ENCODE data around the gene CD48.
"Not testable (repeated sequence)": the region's sequence is repeated elsewhere in the genome, so short reads cannot be mapped to it uniquely, and the experiment has no call there.

The CD48 gene

GRCh38 chr1:160712525-160713080, 981 bp upstream of the CD48 start:
- DNase-seq: peak; percentile 62

GRCh38 chr1:160711276-160711601, 383 bp downstream of the CD48 start:
- DNase-seq: no peak

GRCh38 chr1:160710517-160711252, 937 bp downstream of the CD48 start:
- no peak for DNase-seq

DNA sequence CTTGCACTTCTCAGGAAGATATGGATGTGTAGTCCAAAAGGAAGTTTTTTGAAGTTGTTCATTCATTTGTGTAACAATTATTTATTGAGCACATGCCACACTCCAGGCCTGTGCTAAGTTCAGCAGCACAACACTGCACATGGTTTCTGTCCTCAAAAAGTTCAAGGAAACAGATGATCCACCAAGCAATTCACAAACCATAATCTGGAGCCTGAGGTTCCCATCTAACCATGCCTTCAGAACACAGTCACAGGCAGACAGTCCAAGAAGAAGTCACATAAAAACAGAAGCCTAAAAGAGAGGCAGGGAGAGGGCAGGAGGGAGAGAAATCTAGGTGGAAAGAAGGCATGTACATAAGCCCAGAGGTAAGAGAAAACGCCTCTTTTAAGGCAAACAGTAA, 1.9 kb downstream of the CD48 start:
- DNase-seq: no peak

- DNase-seq: no peak
Observed at GRCh38 chr1:160708801-160709200, 2.8 kb downstream of the CD48 start.

GRCh38 chr1:160708118-160708517, 3.5 kb downstream of the CD48 start:
- DNase-seq: no peak

- DNase-seq: peak; percentile 1
Observed at GRCh38 chr1:160707236-160708064, 4.2 kb downstream of the CD48 start.

- no peak for DNase-seq
Observed at GRCh38 chr1:160706526-160707235, 4.9 kb downstream of the CD48 start.

DNA sequence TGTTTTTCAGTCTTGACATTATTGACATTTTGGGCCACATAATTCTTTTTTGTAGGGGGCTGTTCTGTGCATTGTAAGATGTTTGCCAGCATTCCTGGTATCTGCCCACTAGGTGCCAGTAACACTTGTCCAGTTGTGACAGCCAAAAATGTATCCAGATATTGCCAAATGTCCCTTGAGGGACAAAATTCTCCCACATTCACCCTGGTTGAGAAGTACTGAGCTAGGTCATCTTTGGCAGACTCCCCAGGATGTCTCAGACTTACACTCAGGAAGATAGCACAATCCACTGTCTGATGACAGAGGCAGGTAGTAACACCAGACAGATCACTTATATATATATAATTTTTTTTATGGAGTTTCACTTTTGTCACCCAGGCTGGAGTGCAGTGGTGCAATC, 5.9 kb downstream of the CD48 start:
- DNase-seq: no peak

DNA sequence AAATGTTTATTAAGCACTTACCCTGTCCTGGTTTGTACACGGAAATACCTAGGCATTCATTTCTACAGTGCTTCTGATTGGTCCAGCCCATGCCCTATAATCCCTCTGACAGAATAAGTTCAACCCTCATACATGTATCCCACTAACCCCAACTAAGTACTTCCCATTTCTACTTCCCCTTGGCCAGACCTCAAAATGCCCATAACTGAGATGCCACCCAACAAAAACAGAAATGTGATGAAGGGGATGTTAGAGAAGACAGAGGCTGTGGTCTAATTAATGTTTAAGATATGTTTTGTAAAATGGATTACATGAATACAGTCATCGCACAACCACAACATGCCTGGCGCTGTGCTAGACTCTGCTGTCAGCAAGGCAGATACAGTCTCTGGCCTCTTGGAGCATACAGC, 6.4 kb downstream of the CD48 start:
- DNase-seq: peak; percentile 18

GRCh38 chr1:160704250-160704649, 7.4 kb downstream of the CD48 start:
- peak; percentile 39 for DNase-seq

DNA sequence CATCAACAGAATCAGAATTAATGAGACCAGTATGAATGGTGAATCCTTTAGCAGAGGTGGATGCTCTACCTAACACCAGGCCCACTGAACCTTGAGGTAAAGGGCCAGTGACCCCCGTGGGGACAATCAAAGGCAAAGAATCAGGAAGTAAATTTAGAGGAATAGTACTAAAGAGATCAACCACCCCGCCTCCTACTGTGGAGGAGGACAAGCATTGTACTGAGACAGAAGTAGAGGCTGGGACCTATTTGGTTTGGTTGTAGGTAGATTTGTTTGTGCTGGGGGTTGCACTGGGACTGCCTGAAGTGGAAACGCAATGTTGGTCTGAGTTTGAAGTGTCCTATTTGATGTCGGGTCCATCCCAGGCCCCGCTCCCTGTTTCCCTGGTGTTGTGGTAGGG, 9.5 kb downstream of the CD48 start:
- no peak for DNase-seq

DNA sequence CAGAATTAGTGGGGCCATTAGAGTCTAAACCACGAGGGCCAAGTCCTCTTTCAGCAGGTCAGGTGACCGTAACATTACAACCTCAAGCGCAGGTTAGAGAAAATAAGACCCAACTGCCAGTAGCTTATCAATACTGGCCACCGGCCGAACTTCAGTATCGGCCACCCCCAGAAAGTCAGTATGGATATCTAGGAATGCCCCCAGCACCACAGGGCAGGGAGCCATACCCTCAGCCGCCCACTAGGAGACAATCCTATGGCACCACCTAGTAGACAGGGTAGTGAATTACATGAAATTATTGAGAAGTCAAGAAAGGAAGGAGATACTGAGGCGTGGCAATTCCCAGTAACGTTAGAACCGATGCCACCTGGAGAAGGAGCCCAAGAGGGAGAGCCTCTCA, 19.2 kb downstream of the CD48 start:
- not testable (repeated sequence) for DNase-seq

DNA sequence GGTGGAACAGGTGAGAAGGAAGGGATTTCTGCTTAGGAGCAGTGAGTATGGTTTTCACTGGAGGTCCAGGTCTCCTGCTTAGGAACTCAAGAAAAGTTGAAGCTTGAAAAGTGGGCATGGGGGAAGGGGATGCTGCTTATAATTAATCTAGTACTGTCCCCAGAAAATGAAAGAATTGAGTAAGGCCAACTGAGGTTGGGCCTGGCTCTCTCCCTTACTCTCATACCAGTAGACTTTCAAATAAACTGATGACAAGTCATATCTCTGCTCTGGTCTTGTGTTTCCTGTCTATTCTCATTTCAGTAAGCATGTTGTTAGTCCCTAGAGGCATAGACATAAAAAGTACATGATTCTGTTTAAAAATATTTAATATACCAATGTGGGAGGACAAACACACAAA, 26.4 kb downstream of the CD48 start:
- no peak for DNase-seq

DNA sequence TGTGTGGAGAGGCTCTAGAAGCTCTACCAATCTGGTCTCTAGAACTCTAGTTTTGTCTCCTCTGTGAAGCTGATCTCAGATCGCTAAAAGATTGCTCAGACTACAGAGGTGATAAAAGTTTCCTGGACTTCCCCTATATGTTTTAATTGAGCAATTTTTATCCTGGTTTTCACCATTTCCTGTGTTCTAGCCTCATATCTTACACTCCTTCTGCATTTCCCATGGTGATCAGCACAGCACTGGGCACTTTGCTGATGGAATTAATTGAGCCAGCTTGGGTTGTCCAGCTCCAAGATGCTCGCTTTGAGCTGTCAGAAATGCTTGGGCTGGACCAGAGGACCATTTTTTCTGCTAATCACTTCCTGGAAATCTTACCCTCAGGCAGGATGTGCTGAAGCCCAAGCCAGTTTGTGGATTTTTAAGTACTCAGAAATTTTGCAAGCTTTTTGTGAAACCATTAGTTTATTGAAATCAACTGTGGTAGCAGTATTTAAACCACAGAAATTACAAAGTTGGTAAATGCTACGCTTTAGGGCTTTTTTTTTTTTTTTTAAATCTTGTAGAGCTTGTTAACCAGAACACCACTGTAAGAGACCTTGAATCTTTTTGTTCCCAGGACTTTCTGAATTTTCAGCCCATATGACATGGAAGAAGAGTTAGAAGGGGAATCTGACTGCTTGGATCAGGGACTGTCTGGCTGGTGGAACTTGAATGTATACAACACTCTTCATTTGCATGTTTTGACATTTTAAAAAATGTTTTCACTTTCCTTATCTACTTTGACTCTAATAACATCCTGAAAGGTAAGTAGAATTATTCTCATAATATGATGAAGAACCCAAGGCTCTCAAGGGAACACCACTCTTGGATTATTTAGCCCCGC, 28.4 kb downstream of the CD48 start:
- no peak for DNase-seq

DNA sequence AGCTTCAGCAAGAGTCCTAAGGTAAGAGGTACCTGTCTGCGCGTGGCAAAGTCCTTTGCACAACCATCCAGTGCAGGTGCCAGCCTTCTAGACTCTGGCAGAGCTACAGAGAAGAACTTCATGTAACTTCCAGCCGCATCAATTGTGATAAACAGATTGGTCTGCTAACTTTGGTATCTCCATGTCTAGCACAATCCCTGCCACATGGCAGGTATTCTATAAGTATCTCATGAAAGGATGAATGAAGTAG, 29.8 kb downstream of the CD48 start:
- no peak for DNase-seq

GRCh38 chr1:160681066-160681890, 30.3 kb downstream of the CD48 start:
- DNase-seq: peak; percentile 87

DNA sequence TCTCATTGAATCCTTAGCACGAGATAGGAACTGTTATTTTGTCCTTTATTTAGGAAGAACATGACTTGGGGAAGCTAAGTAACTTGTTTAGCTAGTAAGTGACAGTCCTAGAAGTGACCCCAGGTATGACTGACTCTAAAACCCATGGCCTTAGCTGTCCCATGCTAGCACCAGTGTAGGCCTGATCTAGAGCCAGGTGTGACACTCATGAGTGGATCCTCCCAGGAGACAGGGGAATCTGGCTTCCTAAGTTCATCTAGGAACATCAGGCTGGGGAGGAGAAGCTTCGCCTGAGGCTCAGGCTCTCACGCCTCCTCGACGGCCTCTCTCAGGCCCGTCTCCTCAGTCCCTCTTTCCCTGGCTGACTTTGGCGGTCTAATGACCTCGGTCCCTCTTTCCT, 31.2 kb downstream of the CD48 start:
- no peak for DNase-seq

- DNase-seq: no peak
Observed at GRCh38 chr1:160679893-160680292, 31.7 kb downstream of the CD48 start.

DNA sequence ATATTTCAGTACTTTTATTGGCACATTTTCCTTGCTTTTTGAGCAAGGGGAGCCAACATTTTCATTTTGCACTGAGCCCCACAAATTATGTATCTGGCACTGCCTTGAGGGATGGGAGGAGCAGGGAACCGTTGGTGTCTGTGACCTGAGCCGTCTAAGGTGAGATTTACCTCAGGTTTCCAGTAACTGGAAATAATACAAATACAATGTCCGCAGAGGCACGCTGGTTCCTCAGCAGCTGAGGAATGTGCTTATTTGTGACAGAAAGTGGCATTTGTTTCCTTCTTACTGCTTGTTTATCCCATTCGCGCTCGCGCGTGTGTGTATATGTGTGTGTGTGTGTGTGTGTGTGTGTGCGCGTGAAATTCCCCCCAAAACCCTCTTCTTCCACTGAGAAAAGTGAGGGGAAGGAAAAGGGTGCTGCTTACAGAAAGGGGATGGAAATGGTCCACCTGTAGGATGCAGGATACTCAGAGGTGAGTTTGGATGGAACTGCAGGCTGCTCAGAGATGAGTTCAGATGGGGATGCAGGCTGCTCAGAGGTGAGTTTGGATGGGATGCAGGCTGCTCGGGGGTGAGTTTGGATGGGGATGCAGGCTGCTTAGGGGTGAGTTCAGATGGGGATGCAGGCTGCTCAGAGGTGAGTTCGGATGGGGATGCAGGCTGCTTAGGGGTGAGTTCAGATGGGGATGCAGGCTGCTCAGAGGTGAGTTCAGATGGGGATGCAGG, 34.6 kb downstream of the CD48 start:
- no peak for DNase-seq
